GM06990 (cell line): ENCODE results near the gene ATAD2B.

Source experiments
- DNase-seq: peaks from one replicate; pipeline ENCODE4 v3.0.0-alpha.2; 2011; ENCODE audit not compliant: insufficient read length; ENCODE audit errors: extremely low read depth
- H3K27me3 ChIP-seq: replicated peaks from 2 replicates; pipeline ENCODE4 v1.6.0; 2011; ENCODE audit warnings: low read length; ENCODE audit not compliant: control insufficient read depth, insufficient read depth
- H3K36me3 ChIP-seq: 2 replicates; pipeline ENCODE4 v1.5.1; 2011; ENCODE audit warnings: low read length; ENCODE audit not compliant: control insufficient read depth, insufficient read depth
- H3K4me3 ChIP-seq: replicated peaks from 2 replicates; pipeline ENCODE4 v1.5.1; 2011; ENCODE audit warnings: low read depth, mild to moderate bottlenecking, control low read depth, low read length
- TF ChIP-seq, protein P1 (sequence below): IDR thresholded peaks from 2 replicates; pipeline ENCODE4 v1.5.1; 2011; ENCODE audit warnings: low read length, control low read depth, mild to moderate bottlenecking, inconsistent platforms; ENCODE audit not compliant: insufficient read depth, poor library complexity, severe bottlenecking

Gene ATAD2B

DNA sequence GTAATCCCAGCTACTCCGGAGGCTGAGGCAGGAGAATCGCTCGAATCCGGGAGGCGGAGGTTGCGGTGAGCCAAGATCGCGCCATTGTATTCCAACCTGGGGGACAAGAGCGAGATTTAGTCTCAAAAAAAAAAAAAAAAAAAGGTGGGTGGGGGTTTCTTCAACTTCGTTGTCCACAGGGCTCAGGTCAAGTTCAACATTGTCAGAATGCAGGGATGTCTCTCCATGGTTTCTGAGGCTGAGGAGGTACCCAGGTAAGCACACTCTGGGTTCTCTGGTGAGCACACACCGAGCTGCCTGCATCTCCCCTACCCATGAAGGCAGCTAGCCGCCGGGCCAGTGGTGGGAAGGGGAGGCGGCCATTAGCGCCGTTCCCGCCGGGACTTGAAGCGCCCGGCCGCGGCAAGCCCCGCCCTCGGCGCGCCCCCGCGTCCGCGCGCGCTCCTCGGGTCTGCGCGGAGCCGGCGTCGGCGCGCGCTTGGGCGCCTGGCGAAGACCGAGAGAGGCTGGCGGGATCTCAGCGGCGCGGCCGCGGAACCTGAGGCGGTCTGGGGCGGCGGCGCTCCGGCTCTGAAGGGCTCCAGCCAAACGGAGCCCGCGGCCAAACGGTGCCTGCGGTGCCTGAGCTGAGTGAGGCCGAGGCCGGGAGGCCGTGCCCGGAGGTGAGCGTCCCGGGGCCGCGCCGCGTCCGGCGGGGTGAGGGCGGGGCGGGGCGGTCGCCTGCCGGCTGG is 13.2 kb upstream of the ATAD2B start, which contains the start of gene UBXN2A:
Gene UBXN2A (plus strand): TSS at position 477 of the 731 bp plus-strand sequence. CDS start 17,852 bp downstream, outside the sequence.
- no peaks in the 10 kb centered on the region for H3K27me3 ChIP-seq
- H3K36me3 ChIP-seq: no peaks in the 10 kb centered on the region
- peak within 1 kb of the TSS; percentile 80 for H3K4me3 ChIP-seq
- TF ChIP-seq, protein P1, sequence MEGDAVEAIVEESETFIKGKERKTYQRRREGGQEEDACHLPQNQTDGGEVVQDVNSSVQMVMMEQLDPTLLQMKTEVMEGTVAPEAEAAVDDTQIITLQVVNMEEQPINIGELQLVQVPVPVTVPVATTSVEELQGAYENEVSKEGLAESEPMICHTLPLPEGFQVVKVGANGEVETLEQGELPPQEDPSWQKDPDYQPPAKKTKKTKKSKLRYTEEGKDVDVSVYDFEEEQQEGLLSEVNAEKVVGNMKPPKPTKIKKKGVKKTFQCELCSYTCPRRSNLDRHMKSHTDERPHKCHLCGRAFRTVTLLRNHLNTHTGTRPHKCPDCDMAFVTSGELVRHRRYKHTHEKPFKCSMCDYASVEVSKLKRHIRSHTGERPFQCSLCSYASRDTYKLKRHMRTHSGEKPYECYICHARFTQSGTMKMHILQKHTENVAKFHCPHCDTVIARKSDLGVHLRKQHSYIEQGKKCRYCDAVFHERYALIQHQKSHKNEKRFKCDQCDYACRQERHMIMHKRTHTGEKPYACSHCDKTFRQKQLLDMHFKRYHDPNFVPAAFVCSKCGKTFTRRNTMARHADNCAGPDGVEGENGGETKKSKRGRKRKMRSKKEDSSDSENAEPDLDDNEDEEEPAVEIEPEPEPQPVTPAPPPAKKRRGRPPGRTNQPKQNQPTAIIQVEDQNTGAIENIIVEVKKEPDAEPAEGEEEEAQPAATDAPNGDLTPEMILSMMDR: no peak
- DNase-seq: peak; percentile 93

DNA sequence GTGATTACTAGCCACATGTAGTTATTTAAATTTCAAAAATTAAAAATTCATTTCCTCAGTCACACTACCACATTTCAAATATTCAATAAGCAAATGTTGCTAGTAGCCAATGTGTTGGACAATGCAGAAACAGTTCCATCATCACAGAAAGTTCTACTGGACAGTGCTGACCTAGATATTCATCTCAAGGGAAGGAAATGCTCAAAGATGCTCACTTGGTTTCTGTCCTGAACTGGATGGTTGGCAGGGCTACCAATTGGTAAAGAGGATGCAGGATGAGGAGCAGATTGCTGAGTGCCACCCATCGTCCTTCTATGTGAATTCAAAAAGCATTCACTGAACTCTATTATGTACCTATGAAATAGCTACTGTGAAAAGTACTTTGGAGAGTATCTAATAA is 7.3 kb upstream of the ATAD2B start:
- Histone ChIP-seq H3K4me3 (no peak overlapping the region), H3K27me3 (no peaks in the 10 kb centered on the region), H3K36me3 (no peaks in the 10 kb centered on the region)
- TF ChIP-seq, protein P1: no peak
- DNase-seq: no peak

DNA sequence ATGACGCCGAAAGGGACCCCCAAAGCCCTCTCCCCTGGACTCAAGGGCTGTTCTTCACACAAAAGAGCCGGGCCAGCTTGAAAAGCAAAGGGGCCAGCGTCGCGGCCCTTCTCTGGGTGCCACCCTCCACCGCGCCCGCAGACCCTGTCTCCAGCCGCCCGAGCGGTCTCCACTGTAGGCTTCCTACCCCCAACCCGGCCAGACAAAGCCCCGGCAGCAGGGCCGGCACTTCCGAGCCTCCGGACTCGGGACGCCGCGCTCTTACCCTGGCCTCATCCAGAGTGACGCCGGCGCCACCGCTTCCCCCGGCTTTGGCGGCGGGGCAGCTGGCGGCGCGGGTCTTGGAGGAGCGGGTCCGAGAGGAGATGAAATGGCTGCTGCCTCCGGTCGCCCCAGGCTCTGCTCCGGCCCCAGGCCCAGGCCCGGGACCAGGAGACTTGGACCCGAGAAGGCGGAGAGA is 603 bp downstream of the ATAD2B start:
- peak; percentile 80 for DNase-seq
- TF ChIP-seq, protein P1: no peak
- Histone ChIP-seq H3K36me3 (no peaks in the 10 kb centered on the region), H3K27me3 (no peaks in the 10 kb centered on the region), H3K4me3 (peak overlapping the region; percentile 88)

DNA sequence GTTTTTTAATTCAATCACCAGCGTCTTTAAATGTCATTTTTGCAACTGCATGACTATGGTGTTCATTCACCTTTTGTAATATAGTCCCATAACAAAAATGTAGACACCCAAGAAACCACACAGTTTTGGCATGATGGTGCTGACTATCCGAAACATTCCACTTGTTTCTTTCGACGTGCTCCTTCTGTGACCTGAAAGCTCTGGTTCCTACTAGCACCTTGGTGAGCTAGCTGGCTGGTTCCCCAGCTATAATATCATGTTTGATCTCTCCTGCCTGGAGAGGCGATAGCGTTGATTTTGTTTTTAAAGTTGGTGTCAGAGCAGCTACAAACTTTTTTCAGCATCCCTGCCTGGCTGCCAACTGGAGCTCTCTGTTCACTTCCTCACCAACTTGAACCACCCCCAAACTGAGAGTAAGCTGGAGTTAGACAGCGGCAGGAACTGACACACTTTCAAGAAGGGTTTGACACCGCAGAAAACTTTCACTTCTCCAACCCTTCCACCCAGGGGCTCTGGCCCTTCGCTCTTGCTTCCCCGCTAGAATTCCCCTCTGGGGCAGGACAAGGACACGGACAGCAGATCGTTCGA is 1.1 kb downstream of the ATAD2B start:
- DNase-seq: no peak
- TF ChIP-seq, protein P1: no peak

DNA sequence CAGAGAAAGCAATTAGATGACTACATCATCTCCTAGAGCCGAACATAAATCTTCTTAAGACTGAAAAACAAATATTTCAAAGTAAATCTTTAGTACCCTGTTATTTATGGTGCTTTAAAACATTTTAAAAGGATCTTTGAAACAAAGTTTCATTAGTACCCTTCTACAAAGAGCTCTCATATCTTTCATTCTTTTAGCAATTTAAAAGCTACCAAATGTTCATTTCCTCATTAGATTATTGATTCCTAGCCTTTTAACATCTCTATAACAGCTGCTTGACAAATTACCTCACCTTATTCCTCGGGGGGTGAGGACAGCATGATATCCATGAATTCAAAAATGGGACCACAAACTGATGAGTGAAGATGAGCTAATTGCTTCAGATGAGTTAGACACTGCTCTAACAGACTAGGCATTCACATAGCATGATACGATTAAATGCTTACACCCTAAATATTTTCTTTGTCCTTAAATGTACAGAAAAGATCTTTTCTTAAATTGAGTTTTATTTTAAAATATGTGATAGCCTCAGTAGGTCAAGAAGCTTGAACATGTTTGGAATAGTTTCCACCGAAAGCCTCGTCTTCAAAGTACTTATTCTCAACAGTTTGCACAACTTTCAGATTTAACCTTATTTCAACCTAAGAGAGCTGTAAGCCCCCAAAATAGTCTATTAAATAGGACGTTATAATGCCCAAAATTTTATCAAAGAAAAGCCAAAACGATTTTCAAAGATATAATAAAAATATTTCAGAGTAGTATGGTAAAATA is 2.1 kb downstream of the ATAD2B start:
- DNase-seq: no peak
- Histone ChIP-seq H3K4me3 (peak overlapping the region; percentile 88), H3K36me3 (no peaks in the 10 kb centered on the region), H3K27me3 (no peaks in the 10 kb centered on the region)
- TF ChIP-seq, protein P1: no peak

More for the DNA sequence above, 1.1 kb downstream of the ATAD2B start:
- Histone ChIP-seq H3K27me3 (no peaks in the 10 kb centered on the region), H3K4me3 (peak overlapping the region; percentile 88), H3K36me3 (no peaks in the 10 kb centered on the region)
